Astrocyte (in vitro differentiated cells and primary cell): ENCODE results near the gene ZNF469. TPM values are rescaled to one million over a fixed set of nuclear protein-coding genes. Genes with fewer than 3 reads are reported as not detected.
"Not testable (repeated sequence)": the region's sequence is repeated elsewhere in the genome, so short reads cannot be mapped to it uniquely, and the experiment has no call there.

ENCODE experiments used
- DNase-seq: peaks from one replicate; pipeline ENCODE4 v3.0.0-alpha.2; 2010; ENCODE audit warnings: low read depth
- FAIRE-seq: peaks from 2 replicates; lab custom pipeline; 2011; peaks lifted over from hg19 to GRCh38; lab: Jason Lieb, UNC
- H2AFZ ChIP-seq: 2 replicates; pipeline ENCODE4 v1.6.0; 2012; ENCODE audit warnings: low read depth, low read length, inconsistent platforms
- H3K27ac ChIP-seq: 2 replicates; pipeline ENCODE4 v1.5.1; 2011; ENCODE audit warnings: low read depth, low read length, inconsistent platforms
- H3K27me3 ChIP-seq: 2 replicates; pipeline ENCODE4 v1.6.0; 2011; ENCODE audit warnings: low read length, inconsistent platforms; ENCODE audit not compliant: insufficient read depth
- H3K36me3 ChIP-seq: 2 replicates; pipeline ENCODE4 v1.5.1; 2011; ENCODE audit warnings: low read length, inconsistent platforms; ENCODE audit not compliant: insufficient read depth
- H3K4me1 ChIP-seq: 2 replicates; pipeline ENCODE4 v1.5.1; 2011; ENCODE audit warnings: low read length, inconsistent platforms; ENCODE audit not compliant: insufficient read depth
- H3K4me2 ChIP-seq: 2 replicates; pipeline ENCODE4 v1.6.0; 2012; ENCODE audit warnings: low read length, inconsistent platforms
- H3K4me3 ChIP-seq: 2 replicates; pipeline ENCODE4 v1.5.1; 2011; ENCODE audit warnings: low read depth, mild to moderate bottlenecking, low read length, inconsistent platforms; ENCODE audit not compliant: insufficient read depth
- H3K79me2 ChIP-seq: 2 replicates; pipeline ENCODE4 v1.6.0; 2012; ENCODE audit warnings: mild to moderate bottlenecking, low read length, inconsistent platforms; ENCODE audit not compliant: insufficient read depth
- H3K9ac ChIP-seq: 2 replicates; pipeline ENCODE4 v1.6.0; 2012; ENCODE audit warnings: mild to moderate bottlenecking, low read length, inconsistent platforms
- H3K9me3 ChIP-seq: 2 replicates; pipeline ENCODE4 v1.5.1; 2012; ENCODE audit warnings: low read depth, mild to moderate bottlenecking, low read length, inconsistent platforms; ENCODE audit not compliant: insufficient read depth
- H4K20me1 ChIP-seq: 2 replicates; pipeline ENCODE4 v1.6.0; 2012; ENCODE audit warnings: low read length, inconsistent platforms; ENCODE audit not compliant: insufficient read depth
- H3K27ac Mint-ChIP-seq: one replicate; pipeline ENCODE4 v1.8.0; 2021; ENCODE audit warnings: mild to moderate bottlenecking, mixed read lengths; ENCODE audit not compliant: unreplicated experiment
- H3K27me3 Mint-ChIP-seq: one replicate; pipeline ENCODE4 v1.8.0; 2021; ENCODE audit warnings: low read depth, mixed read lengths; ENCODE audit not compliant: unreplicated experiment
- H3K36me3 Mint-ChIP-seq: one replicate; pipeline ENCODE4 v1.8.0; 2021; ENCODE audit warnings: low read depth, mixed read lengths; ENCODE audit not compliant: unreplicated experiment
- H3K4me1 Mint-ChIP-seq: one replicate; pipeline ENCODE4 v1.8.0; 2021; ENCODE audit warnings: low read depth, mixed read lengths; ENCODE audit not compliant: unreplicated experiment
- H3K4me3 Mint-ChIP-seq: one replicate; pipeline ENCODE4 v1.8.0; 2021; ENCODE audit warnings: mild to moderate bottlenecking, moderate library complexity, mixed read lengths; ENCODE audit not compliant: unreplicated experiment
- H3K9me3 Mint-ChIP-seq: one replicate; pipeline ENCODE4 v1.8.0; 2021; ENCODE audit warnings: mild to moderate bottlenecking, mixed read lengths; ENCODE audit not compliant: unreplicated experiment
- CTCF ChIP-seq: IDR thresholded peaks from 2 replicates; pipeline ENCODE4 v1.5.1; 2011; ENCODE audit warnings: low read depth, mild to moderate bottlenecking, inconsistent platforms, low read length, moderate library complexity; ENCODE audit not compliant: insufficient read depth
- EZH2 ChIP-seq: IDR thresholded peaks from 2 replicates; pipeline ENCODE4 v1.6.1; 2012; ENCODE audit warnings: mild to moderate bottlenecking, low read length, inconsistent platforms; ENCODE audit not compliant: insufficient read depth
- total RNA-seq: library from RNA; stranded (reverse); gene quantifications from 2 replicates; pipeline ENCODE4 v1.2.1, GENCODE V29; 2021

The ZNF469 gene
- total RNA-seq, 1 donor from 2014 or later: 17.7 TPM

GRCh38 chr16:88359008-88359407 is 23.8 kb upstream of the ZNF469 start:
- Mint-ChIP-seq H3K27me3 (peaks cover 17% of the 10 kb centered on the region), H3K4me1 (peaks cover 1% of the 10 kb centered on the region), H3K36me3 (no peaks in the 10 kb centered on the region), H3K4me3 (no peak overlapping the region), H3K9me3 (peaks cover 11% of the 10 kb centered on the region), H3K27ac (no peak overlapping the region)
- DNase-seq (no peak), FAIRE-seq (no peak)
- Histone ChIP-seq H3K79me2 (no peaks in the 10 kb centered on the region), H3K4me2 (peak overlapping the region; percentile 37), H4K20me1 (no peaks in the 10 kb centered on the region), H3K27ac (no peak overlapping the region), H3K9me3 (no peaks in the 10 kb centered on the region), H3K4me1 (no peaks in the 10 kb centered on the region), H3K9ac (no peak overlapping the region), H3K36me3 (no peaks in the 10 kb centered on the region), H3K27me3 (peaks cover 20% of the 10 kb centered on the region), H2AFZ (no peak overlapping the region), H3K4me3 (no peak overlapping the region)
- TF ChIP-seq CTCF (no peak), EZH2 (no peak)

- H3K4me2 ChIP-seq, H3K36me3 ChIP-seq, H2AFZ ChIP-seq, H3K27ac ChIP-seq, H3K79me2 ChIP-seq, H3K4me3 Mint-ChIP-seq, H3K36me3 Mint-ChIP-seq, DNase-seq, FAIRE-seq, H3K4me1 ChIP-seq, H3K4me3 ChIP-seq, H4K20me1 ChIP-seq, H3K9me3 ChIP-seq, H3K4me1 Mint-ChIP-seq, H3K9ac ChIP-seq, H3K27ac Mint-ChIP-seq: not testable (repeated sequence)
- peaks cover 21% of the 10 kb centered on the region for H3K27me3 ChIP-seq
- H3K9me3 Mint-ChIP-seq: peaks cover 11% of the 10 kb centered on the region
- H3K27me3 Mint-ChIP-seq: peaks cover 15% of the 10 kb centered on the region
Measured at GRCh38 chr16:88360401-88360800, 22.4 kb upstream of the ZNF469 start.

DNA sequence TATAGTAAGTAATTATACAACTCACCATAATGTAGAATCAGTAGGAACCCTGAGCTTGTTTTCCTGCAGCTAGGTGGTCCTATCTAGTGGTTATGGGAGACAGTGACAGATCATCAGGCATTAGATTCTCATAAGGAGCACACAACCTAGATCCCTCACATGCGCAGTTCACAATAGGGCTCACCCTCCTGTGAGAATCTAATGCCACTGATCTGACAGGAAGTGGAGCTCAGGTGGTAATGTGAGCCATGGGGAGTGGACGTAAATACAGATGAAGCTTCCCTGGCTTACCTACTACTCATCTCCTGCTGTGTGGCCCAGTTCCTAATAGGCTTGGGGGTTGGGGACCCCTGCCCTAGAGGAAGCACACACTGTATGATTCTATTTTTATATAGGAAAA is 21.8 kb upstream of the ZNF469 start:
- Mint-ChIP-seq H3K4me1 (peaks cover 1% of the 10 kb centered on the region), H3K27me3 (peaks cover 13% of the 10 kb centered on the region), H3K4me3 (no peak overlapping the region), H3K9me3 (peaks cover 11% of the 10 kb centered on the region), H3K27ac (no peak overlapping the region), H3K36me3 (no peaks in the 10 kb centered on the region)
- Histone ChIP-seq H3K27me3 (peaks cover 21% of the 10 kb centered on the region), H3K79me2 (no peaks in the 10 kb centered on the region), H4K20me1 (no peaks in the 10 kb centered on the region), H3K36me3 (no peaks in the 10 kb centered on the region), H3K9ac (no peak overlapping the region), H3K27ac (no peak overlapping the region), H2AFZ (no peak overlapping the region), H3K9me3 (no peaks in the 10 kb centered on the region), H3K4me3 (no peak overlapping the region), H3K4me1 (no peaks in the 10 kb centered on the region), H3K4me2 (no peak overlapping the region)
- TF ChIP-seq EZH2: no peak
- no peak for TF ChIP-seq CTCF
- no peak for FAIRE-seq
- no peak for DNase-seq
